OCI-LY1 (cell line): Measurements from ENCODE around the gene DELE1.

Source experiments
- CTCF ChIP-seq: fragments of 200-600 bp; sonication (generic), shearing (Covaris generic); IDR thresholded peaks from 2 replicates; pipeline ENCODE4 v1.5.1; 2017; ENCODE audit warnings: mild to moderate bottlenecking, antibody characterized with exemption, low read length, moderate library complexity, mixed read lengths
- EZH2 ChIP-seq: fragments of 200-600 bp; sonication (generic), shearing (Covaris generic); IDR thresholded peaks from 2 replicates; pipeline ENCODE4 v1.8.0; 2017; ENCODE audit warnings: borderline replicate concordance, mixed run types, mild to moderate bottlenecking, antibody characterized with exemption, low read length, moderate library complexity, mixed read lengths

DNA sequence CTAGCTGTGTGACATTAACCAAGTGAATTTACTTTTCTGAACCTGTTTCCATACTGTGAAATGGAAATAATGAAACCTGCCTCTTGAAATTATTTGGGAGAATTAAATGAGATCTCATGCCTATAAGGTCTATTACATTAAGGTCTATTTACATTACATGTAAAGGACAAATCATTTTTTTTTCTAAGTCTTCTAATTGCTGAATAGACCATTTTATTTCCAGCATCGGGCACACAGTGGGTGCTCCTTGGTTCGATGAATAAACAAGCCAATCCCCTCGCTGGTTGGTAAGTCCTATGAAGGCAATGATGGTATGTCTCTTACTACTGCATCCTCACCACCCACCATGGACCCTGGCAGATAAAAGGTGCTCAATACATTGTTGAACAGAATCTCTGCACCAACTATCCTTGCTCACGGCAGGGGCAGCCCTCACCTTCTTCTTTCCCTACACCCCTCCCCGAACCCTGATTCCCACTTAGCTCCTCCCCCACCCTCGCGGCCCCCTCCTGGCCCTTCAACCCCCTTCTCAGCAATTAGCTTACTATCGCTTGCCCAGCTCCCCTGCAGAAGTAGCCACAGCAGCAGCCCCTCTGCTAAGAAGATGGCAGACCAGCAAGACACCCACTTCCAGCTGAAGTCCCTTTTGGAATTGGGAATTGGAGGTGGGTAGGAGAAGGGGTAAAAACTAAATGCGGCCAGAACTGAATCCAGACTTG is 48.5 kb upstream of the DELE1 start:
- TF ChIP-seq CTCF, result no peak
- no peak for TF ChIP-seq EZH2
